Smooth muscle cell (in vitro differentiated cells): ENCODE results near the gene F2RL1. TPM values are rescaled to one million over a fixed set of nuclear protein-coding genes. Genes with fewer than 3 reads are reported as not detected.
A peak's percentile ranks its signal among the peaks of the same experiment; 100 is the strongest.

ENCODE experiments used
- DNase-seq: peaks from one replicate; lab custom pipeline; 2025; ENCODE audit not compliant: unreplicated experiment; lab: John Stamatoyannopoulos, UW
- H2AFZ ChIP-seq: fragments of 200-600 bp; sonication (generic); 2 replicates; pipeline ENCODE4 v1.6.0; 2016; ENCODE audit warnings: antibody characterized with exemption, low read depth, mild to moderate bottlenecking
- H3F3A ChIP-seq: fragments of 200-600 bp; sonication (generic); 2 replicates; pipeline ENCODE4 v1.6.0; 2017; ENCODE audit warnings: antibody characterized with exemption, low read depth
- H3K27ac ChIP-seq: fragments of 200-600 bp; sonication (generic); 2 replicates; pipeline ENCODE4 v1.5.1; 2016; ENCODE audit warnings: low read depth, mild to moderate bottlenecking
- H3K27me3 ChIP-seq: fragments of 200-600 bp; sonication (generic); 2 replicates; pipeline ENCODE4 v1.6.1; 2016; ENCODE audit warnings: low read depth, mild to moderate bottlenecking
- H3K36me3 ChIP-seq: fragments of 200-600 bp; sonication (generic); 2 replicates; pipeline ENCODE4 v1.5.1; 2016; ENCODE audit warnings: low read depth
- H3K4me1 ChIP-seq: fragments of 200-600 bp; sonication (generic); 2 replicates; pipeline ENCODE4 v1.5.1; 2016; ENCODE audit warnings: low read depth
- H3K4me2 ChIP-seq: fragments of 200-600 bp; sonication (generic); 2 replicates; pipeline ENCODE4 v1.6.0; 2016; ENCODE audit warnings: mild to moderate bottlenecking
- H3K4me3 ChIP-seq: fragments of 200-600 bp; sonication (generic); 2 replicates; pipeline ENCODE4 v1.5.1; 2016; ENCODE audit warnings: mild to moderate bottlenecking
- H3K79me2 ChIP-seq: fragments of 200-600 bp; sonication (generic); 2 replicates; pipeline ENCODE4 v1.6.0; 2016; ENCODE audit warnings: low read depth, mild to moderate bottlenecking
- H3K9ac ChIP-seq: fragments of 200-600 bp; sonication (generic); 2 replicates; pipeline ENCODE4 v1.6.0; 2016; ENCODE audit warnings: low read depth
- H3K9me3 ChIP-seq: fragments of 200-600 bp; sonication (generic); replicated peaks from 2 replicates; pipeline ENCODE4 v1.5.1; 2016; ENCODE audit warnings: low read depth
- H4K20me1 ChIP-seq: fragments of 200-600 bp; sonication (generic); 2 replicates; pipeline ENCODE4 v1.6.0; 2016; ENCODE audit warnings: low read depth
- CTCF ChIP-seq: fragments of 200-600 bp; sonication (generic); IDR thresholded peaks from 2 replicates; pipeline ENCODE4 v1.5.1; 2017; ENCODE audit warnings: borderline replicate concordance, mild to moderate bottlenecking, antibody characterized with exemption; ENCODE audit not compliant: insufficient read depth, poor library complexity, severe bottlenecking
- WGBS: methylation state at CpG from one replicate; pipeline ENCODE4 v1.1.7; 2016; ENCODE audit warnings: low lambda C conversion rate; 5-methylcytosine and 5-hydroxymethylcytosine counted together
- polyA plus RNA-seq: library from polyadenylated mRNA; unstranded; fragments of >200 nt; fragmentation: Nextera tagmentation; extraction: Ambion mirVana; gene quantifications from 2 replicates; pipeline ENCODE4 v1.2.1, GENCODE V29; 2016
- total RNA-seq: library from RNA; depleted of rRNA; stranded (reverse); fragments of >200 nt; gene quantifications from 2 replicates; pipeline ENCODE4 v1.2.3, GENCODE V29; 2014

F2RL1 gene
- total and polyA plus RNA-seq, 2 experiments from 2014 or later, result 42.6 to 88.3 TPM

GRCh38 chr5:76845890-76846289 is 27.1 kb downstream of the F2RL1 start:
- H3K36me3 ChIP-seq, result no peaks in the 10 kb centered on the region
- no peak for TF ChIP-seq CTCF
- H2AFZ ChIP-seq, result no peak overlapping the region
- H3K27me3 ChIP-seq, result no peaks in the 10 kb centered on the region
- H4K20me1 ChIP-seq, result no peaks in the 10 kb centered on the region
- no peak for DNase-seq
- no peaks in the 10 kb centered on the region for H3K9me3 ChIP-seq
- H3K27ac ChIP-seq, result no peak overlapping the region
- 93% methylated on average over 3 of the region's 3 CpGs for WGBS
- no peaks in the 10 kb centered on the region for H3K79me2 ChIP-seq
- H3K4me2 ChIP-seq, result no peak overlapping the region
- H3F3A ChIP-seq, result no peaks in the 10 kb centered on the region
- H3K9ac ChIP-seq, result no peak overlapping the region
- no peak overlapping the region for H3K4me3 ChIP-seq
- H3K4me1 ChIP-seq, result no peaks in the 10 kb centered on the region

DNA sequence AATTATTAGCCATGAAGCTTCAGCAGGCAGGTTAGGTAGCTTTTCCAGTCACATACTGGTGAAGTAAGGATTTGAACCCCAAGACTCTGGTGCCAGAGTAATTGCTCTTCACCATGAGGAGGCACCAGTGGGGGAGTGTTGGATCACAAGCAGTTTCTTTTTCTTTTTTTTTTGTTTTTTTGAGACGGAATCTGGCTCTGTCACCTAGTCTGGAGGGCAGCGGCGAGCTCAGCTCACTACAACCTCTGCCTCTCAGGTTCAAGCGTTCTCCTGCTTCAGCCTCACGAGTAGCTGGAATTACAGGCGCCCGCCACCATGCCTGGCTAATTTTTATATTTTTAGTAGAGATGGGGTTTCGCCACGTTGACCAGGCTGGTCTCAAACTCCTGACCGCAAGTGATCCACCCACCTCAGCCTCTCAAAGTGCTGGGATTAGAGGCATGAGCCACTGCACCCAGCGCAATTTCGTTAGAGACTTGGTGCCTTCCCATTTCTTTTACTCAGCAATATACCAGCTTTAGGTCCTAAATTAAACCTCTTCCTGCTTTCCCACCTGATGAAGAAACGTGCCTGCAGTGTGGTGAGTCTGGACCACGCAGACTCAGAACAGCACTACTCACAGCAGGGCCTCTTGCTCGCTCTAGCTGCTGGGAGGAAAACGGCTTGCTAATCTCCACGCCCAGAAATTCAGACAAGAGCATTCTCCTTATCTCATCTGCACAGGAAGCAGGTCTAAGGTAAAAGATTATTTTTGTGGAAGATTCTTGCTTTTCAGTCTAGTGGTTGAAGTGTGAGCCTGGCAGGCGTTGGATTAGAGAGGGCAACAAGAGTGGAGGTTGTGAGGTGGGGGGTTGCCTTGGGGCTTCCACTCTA is 30.8 kb downstream of the F2RL1 start, which contains the start of gene S100Z:
Gene S100Z, plus strand, starts transcription at position 596 of the 873 bp plus-strand sequence. CDS start 25,346 bp downstream, outside the sequence.
- 76% methylated on average over 18 of the region's 18 CpGs for WGBS
- H3K9me3 ChIP-seq, result no peaks in the 10 kb centered on the region
- no peak within 1 kb of the TSS for H3K9ac ChIP-seq
- H3K79me2 ChIP-seq, result no peaks in the 10 kb centered on the region
- H3K36me3 ChIP-seq, result no peaks in the 10 kb centered on the region
- TF ChIP-seq CTCF, result no peak
- no peak for DNase-seq
- no peak within 1 kb of the TSS for H3K27ac ChIP-seq
- no peak within 1 kb of the TSS for H3K4me3 ChIP-seq
- H3K4me1 ChIP-seq, result no peaks in the 10 kb centered on the region
- H3K4me2 ChIP-seq, result no peak within 1 kb of the TSS
- peak within 1 kb of the TSS; percentile 58 for H2AFZ ChIP-seq
- H4K20me1 ChIP-seq, result no peaks in the 10 kb centered on the region
- no peaks in the 10 kb centered on the region for H3K27me3 ChIP-seq
- H3F3A ChIP-seq, result peaks cover 6% of the 10 kb centered on the region

DNA sequence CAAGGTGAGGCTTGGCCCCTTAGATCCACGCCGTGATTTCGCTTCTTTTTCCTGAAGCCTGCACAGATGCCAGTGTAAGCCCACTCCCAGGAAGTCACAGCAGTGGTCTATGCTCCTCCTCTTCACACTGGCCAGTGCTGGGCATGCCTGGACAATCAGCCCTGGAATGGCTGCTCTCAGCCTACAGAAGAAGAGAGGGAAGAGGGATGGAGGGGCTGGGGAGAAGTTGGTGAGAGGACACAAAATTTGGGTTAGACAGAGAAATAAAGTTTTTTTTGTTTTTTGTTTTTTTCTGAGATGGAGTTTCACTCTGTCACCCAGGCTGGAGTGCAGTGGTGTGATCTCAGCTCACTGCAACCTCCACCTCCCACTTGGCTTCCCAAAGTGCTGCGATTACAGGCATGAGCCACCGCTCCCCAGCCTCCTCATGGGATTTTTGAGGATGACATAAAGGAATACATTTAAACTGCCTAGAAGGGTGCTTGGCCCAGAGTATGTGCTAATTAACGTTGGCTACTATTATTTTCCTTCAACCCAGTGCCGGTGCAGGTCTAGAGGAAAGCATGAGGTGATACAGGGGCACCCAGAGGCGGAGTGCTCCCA is 31.8 kb downstream of the F2RL1 start:
- WGBS, result 80% methylated on average over 8 of the region's 8 CpGs

More for the DNA sequence above, 31.8 kb downstream of the F2RL1 start:
- Histone ChIP-seq H3F3A (peaks cover 6% of the 10 kb centered on the region), H3K36me3 (no peaks in the 10 kb centered on the region), H3K79me2 (no peaks in the 10 kb centered on the region), H4K20me1 (no peaks in the 10 kb centered on the region), H3K4me1 (no peaks in the 10 kb centered on the region), H3K27me3 (no peaks in the 10 kb centered on the region), H3K4me3 (no peak overlapping the region), H3K4me2 (no peak overlapping the region), H3K27ac (no peak overlapping the region), H3K9ac (no peak overlapping the region), H2AFZ (peak overlapping the region; percentile 39), H3K9me3 (no peaks in the 10 kb centered on the region)
- TF ChIP-seq CTCF, result no peak
- DNase-seq, result no peak
